NCI-H2029 (cell line): ENCODE measurements around the gene PRDM16.

ENCODE experiments used
- DNase-seq: peaks from one replicate; lab custom pipeline; 2025; lab: John Stamatoyannopoulos, UW

Gene PRDM16

GRCh38 chr1:3141129-3141528, 72.1 kb downstream of the PRDM16 start:
- no peak for DNase-seq

- DNase-seq = no peak
These were observed 72.8 kb downstream of the PRDM16 start for GRCh38 chr1:3141836-3142235.

GRCh38 chr1:3142236-3142635, 73.2 kb downstream of the PRDM16 start:
- DNase-seq = no peak

- DNase-seq = no peak
These were observed 73.7 kb downstream of the PRDM16 start for GRCh38 chr1:3142751-3143150.

GRCh38 chr1:3145532-3146325, 76.7 kb downstream of the PRDM16 start:
- no peak for DNase-seq

GRCh38 chr1:3146458-3146857, 77.5 kb downstream of the PRDM16 start:
- DNase-seq = no peak

- DNase-seq = no peak
These were observed 77.9 kb downstream of the PRDM16 start for GRCh38 chr1:3146907-3147306.

- DNase-seq = no peak
These were observed 79.2 kb downstream of the PRDM16 start for GRCh38 chr1:3148171-3148570.

GRCh38 chr1:3149277-3149676, 80.3 kb downstream of the PRDM16 start:
- DNase-seq = no peak

- no peak for DNase-seq
These were observed 82.5 kb downstream of the PRDM16 start for GRCh38 chr1:3151456-3151855.

GRCh38 chr1:3152143-3152542, 83.1 kb downstream of the PRDM16 start:
- DNase-seq = no peak

- DNase-seq = no peak
These were observed 84.2 kb downstream of the PRDM16 start for GRCh38 chr1:3153197-3153596.

GRCh38 chr1:3153902-3154795, 85.1 kb downstream of the PRDM16 start:
- DNase-seq = no peak

- DNase-seq = no peak
These were observed 86.3 kb downstream of the PRDM16 start for GRCh38 chr1:3155056-3155925.

- no peak for DNase-seq
These were observed 86.9 kb downstream of the PRDM16 start for GRCh38 chr1:3155926-3156220.

- DNase-seq = no peak
These were observed 87.9 kb downstream of the PRDM16 start for GRCh38 chr1:3156936-3157335.

- DNase-seq = no peak
These were observed 89.3 kb downstream of the PRDM16 start for GRCh38 chr1:3158347-3158746.

- DNase-seq = no peak
These were observed 90.1 kb downstream of the PRDM16 start for GRCh38 chr1:3159121-3159520.

- no peak for DNase-seq
These were observed 91.0 kb downstream of the PRDM16 start for GRCh38 chr1:3159996-3160395.

- no peak for DNase-seq
These were observed 91.7 kb downstream of the PRDM16 start for GRCh38 chr1:3160647-3161145.

- no peak for DNase-seq
These were observed 92.3 kb downstream of the PRDM16 start for GRCh38 chr1:3161176-3161840.
